ENCODE results near the gene HSPB3.
"Not testable (repeated sequence)": the region's sequence is repeated elsewhere in the genome, so short reads cannot be mapped to it uniquely, and the experiment has no call there.

Gene HSPB3

DNA sequence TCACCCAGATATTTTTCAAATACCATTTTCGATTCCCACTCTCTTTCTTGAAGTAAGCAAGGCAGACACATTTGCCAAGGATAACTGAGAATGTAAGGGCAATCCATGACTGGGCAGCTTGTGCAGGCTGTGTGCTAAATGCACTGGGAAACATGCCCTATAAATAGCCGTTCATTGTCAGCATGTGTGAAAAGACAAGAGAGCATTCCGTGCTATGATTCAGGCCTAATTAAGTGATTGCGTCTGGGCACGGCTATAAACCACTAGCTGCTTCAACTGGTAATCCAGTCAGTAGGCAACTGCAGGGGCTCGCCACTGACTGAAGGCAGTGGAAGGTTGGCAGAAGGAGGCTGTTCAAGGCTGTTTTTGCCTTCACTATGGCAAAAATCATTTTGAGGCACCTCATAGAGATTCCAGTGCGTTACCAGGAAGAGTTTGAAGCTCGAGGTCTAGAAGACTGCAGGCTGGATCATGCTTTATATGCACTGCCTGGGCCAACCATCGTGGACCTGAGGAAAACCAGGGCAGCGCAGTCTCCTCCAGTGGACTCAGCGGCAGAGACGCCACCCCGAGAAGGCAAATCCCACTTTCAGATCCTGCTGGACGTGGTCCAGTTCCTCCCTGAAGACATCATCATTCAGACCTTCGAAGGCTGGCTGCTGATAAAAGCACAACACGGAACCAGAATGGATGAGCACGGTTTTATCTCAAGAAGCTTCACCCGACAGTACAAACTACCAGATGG lies at the start of gene HSPB3:
Gene HSPB3 (plus strand): TSS at position 287 of the 745 bp plus-strand sequence. CDS start 91 bp downstream, at position 378.
- no peak for DNase-seq (ENCODE audit: extremely low read depth in 1 of 2, low read depth in 1 of 2)

DNA sequence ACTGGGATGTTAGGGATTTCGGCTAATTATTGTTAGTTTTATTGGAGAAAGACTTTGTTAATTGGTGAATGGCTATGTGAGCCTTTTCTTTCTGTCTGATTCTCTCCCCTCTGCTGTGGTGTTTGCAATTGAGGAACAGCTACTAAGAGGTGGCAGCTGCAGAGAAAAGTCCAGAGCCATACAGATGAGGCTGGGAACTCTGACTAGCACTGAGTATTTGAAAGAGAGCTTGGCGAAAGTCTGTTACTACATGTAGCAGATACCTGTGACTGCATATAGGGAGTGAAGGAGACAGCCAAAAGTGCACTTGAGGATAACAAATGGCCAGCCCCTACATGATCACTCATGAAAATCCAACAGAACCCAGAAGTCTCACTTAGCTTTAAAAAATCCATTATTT lies 44.3 kb upstream of the HSPB3 start:
- no peak for DNase-seq (ENCODE audit: extremely low read depth in 1 of 2, low read depth in 1 of 2)

DNA sequence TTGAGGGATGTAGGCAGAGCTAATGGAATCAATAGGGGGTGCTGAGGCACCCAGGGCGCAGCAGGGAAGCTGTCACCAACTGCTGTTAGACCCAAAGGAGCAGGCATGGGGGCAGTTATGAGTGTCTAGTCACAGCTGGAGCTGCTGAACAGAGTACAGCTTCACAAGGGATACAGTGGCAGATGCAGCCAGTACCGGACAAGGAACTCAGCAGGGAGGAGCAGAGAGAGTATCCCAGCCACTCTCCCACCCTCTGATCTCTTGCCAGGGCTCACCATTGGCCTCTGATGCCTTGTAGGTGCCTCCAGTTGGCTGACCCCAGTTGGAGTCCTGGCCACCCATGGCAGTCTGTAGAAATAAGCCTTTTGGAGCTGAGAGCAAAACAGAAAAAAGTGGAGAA lies 42.6 kb upstream of the HSPB3 start:
- no peak for DNase-seq (ENCODE audit: extremely low read depth in 1 of 2, low read depth in 1 of 2)

DNA sequence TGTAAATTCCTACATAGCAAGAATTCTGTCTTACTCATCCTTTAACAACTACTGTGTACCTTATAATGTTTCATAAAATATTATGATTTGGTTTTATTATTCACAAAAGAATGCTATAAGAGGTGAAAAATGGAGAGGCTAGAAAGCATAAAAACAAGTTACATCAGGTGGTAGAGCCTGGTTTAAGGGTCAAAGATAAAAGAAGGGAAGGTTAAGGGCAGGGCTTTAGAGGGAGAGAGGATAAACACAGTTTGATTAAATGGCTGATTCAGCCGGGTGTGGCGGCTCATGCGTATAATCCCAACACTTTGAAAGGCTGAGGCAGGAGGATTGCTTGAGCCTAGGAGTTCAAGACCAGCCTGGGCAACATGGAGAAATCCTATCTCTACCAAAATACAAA lies 40.4 kb upstream of the HSPB3 start:
- no peak for DNase-seq (ENCODE audit: extremely low read depth in 1 of 2, low read depth in 1 of 2)

GRCh38 chr5:54415896-54416601 lies 39.5 kb upstream of the HSPB3 start:
- no peak for DNase-seq (ENCODE audit: extremely low read depth in 1 of 2, low read depth in 1 of 2)

- DNase-seq (ENCODE audit: extremely low read depth in 1 of 2, low read depth in 1 of 2): not testable (repeated sequence)
Measured at GRCh38 chr5:54419573-54420423, 35.7 kb upstream of the HSPB3 start.

- DNase-seq (ENCODE audit: extremely low read depth in 1 of 2, low read depth in 1 of 2): not testable (repeated sequence)
Measured at GRCh38 chr5:54420511-54420910, 35.0 kb upstream of the HSPB3 start.

DNA sequence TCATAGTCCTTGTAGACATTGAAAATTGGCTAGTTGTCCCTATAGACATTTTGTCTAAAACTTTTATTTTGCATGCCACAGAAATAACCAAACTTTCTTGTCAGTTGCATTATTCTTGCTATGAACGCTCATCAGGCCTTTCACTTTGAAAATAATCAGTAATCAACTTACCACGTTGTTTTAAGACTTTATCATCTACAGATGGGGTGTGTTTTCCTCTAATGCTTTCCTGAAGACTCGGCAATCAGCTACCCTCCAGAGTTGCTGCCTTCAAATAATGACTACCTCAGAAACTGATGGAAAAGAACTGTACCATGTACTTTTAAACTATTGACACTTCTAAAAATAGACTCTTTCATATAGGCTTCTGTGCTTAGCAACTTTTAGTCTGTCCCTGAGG lies 33.5 kb upstream of the HSPB3 start:
- no peak for DNase-seq (ENCODE audit: extremely low read depth in 1 of 2, low read depth in 1 of 2)

DNA sequence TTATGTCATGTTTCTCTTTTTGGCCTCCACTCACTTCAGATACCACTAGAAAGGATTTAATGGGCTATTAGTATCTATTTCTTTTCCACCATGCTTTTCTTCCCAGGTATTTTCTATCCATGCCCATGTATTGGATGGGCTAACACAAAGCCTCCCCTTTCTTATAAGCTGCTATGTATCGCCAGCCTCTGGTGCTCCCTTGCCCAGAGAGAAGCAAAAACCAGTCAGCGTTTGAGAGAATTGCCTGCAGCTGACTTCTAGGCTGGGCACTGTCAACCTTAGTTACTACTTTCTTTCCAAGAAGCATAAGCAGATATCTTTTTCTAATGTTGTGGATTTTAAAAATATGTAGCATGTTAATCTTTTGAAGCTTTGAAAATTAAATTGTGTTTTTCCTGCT lies 30.2 kb upstream of the HSPB3 start:
- no peak for DNase-seq (ENCODE audit: extremely low read depth in 1 of 2, low read depth in 1 of 2)

- no peak for DNase-seq (ENCODE audit: extremely low read depth in 1 of 2, low read depth in 1 of 2)
Measured at GRCh38 chr5:54426209-54426608, 29.3 kb upstream of the HSPB3 start.

- DNase-seq (ENCODE audit: extremely low read depth in 1 of 2, low read depth in 1 of 2): not testable (repeated sequence)
Measured at GRCh38 chr5:54434650-54435049, 20.8 kb upstream of the HSPB3 start.

DNA sequence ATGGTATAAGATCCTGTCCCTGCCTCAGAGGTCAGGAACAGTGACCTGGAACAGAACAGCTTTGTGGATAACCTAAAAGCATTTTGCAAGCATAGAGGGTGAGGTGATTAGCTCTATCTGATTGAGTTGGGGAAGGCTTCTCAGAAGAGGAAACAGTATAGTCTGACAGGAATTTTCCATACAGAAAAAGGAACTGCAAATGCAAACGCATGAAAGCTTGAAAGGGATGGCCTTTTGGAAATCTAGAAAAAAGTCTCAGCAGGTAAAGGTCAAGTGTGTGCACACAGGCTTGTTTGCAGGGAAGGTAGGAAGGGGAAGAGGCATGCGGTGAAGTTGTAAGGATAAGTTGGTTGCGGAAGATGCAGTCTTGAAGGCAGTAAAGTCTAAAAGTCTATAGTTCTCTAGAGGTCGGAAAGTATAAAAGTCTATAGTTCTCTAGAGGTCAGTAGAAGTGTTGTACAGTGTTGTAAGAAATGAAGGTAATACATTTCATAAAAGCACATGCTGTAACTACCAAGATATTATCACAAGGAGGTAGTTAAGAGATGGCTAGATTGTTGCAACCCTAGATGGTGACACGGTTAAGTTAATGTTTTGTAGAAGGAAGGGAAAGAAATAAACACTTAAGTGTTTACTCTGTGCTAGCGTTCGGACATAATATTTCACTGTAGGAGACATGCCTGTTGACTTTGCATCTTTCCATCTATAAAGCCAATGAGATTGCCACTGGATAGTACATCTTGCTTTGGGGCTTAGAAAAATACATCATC lies 16.7 kb upstream of the HSPB3 start:
- DNase-seq (ENCODE audit: extremely low read depth in 1 of 2, low read depth in 1 of 2): no peak

- DNase-seq (ENCODE audit: extremely low read depth in 1 of 2, low read depth in 1 of 2): no peak
Measured at GRCh38 chr5:54440456-54440893, 15.0 kb upstream of the HSPB3 start.

- DNase-seq (ENCODE audit: extremely low read depth in 1 of 2, low read depth in 1 of 2): no peak
Measured at GRCh38 chr5:54442271-54442670, 13.2 kb upstream of the HSPB3 start.

DNA sequence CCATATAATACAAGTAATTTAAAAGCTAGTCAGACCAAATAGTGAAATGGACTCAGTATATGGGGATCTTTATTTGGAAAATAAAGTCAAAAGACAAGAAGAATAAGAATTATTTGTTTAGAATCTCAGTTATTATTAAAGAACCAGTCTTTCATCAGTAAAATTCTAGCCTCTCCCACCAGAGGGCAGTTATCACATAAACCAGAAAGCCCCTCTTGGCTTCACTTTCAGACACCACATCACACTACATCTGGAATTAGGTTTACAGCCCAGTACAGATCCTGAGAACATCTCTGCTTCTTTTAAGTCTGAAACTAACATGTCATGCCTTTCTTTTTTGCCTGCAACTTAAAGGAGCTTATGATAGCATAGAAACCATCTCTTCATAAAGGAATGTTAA lies 12.2 kb upstream of the HSPB3 start:
- DNase-seq (ENCODE audit: extremely low read depth in 1 of 2, low read depth in 1 of 2): no peak

- no peak for DNase-seq (ENCODE audit: extremely low read depth in 1 of 2, low read depth in 1 of 2)
Measured at GRCh38 chr5:54445691-54446378, 9.7 kb upstream of the HSPB3 start.

DNA sequence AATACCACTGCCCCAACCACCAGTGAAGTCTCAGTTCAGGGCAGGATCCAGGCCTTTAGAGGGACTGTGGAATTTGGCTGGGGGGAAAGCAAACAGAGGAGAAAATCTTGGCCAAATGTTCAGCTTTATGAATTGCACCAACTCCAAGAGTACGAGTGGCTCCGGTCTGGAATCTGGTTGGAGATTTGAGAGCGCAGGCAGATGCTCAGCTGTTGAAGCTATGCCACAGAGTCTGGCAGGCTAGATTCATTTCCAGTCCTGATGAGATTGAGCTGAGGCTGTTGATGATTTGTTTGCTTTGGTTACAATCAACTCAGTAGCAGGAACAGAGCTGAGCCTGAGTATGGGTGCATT lies 9.1 kb upstream of the HSPB3 start:
- DNase-seq (ENCODE audit: extremely low read depth in 1 of 2, low read depth in 1 of 2): no peak

DNA sequence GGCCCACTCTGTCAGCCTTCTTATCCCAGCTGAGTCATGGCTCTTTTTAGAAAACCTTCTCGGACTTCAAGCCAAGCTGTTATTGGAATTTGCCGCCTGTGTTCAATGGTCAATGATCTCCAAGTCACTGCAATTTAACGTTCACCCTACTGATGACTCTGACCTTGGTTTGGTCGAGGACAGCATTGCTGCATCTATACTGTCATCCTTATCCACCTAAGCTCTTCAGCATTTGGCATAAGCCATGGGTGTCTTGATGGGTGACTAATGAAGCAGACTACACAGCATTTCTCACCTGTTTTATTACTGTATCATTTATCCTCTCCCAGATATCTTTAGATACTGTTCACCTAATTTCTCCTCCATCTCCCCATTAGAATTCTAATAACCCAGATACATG lies 5.6 kb upstream of the HSPB3 start:
- DNase-seq (ENCODE audit: extremely low read depth in 1 of 2, low read depth in 1 of 2): no peak

GRCh38 chr5:54450542-54450941 lies 5.0 kb upstream of the HSPB3 start:
- no peak for DNase-seq (ENCODE audit: extremely low read depth in 1 of 2, low read depth in 1 of 2)

- DNase-seq (ENCODE audit: extremely low read depth in 1 of 2, low read depth in 1 of 2): no peak
Measured at GRCh38 chr5:54453046-54453445, 2.5 kb upstream of the HSPB3 start.

Data from stimulated activated CD8-positive, alpha-beta memory T cell treated with anti-CD3 and anti-CD28 coated beads, Interleukin-7, amount 100 ng/mL, for 48 hours (primary cell).